ENCODE data around the gene SRGAP2B.
A peak's percentile ranks its signal among the peaks of the same experiment; 100 is the strongest.
"Not testable (repeated sequence)": the region's sequence is repeated elsewhere in the genome, so short reads cannot be mapped to it uniquely, and the experiment has no call there.

SRGAP2B gene

DNA sequence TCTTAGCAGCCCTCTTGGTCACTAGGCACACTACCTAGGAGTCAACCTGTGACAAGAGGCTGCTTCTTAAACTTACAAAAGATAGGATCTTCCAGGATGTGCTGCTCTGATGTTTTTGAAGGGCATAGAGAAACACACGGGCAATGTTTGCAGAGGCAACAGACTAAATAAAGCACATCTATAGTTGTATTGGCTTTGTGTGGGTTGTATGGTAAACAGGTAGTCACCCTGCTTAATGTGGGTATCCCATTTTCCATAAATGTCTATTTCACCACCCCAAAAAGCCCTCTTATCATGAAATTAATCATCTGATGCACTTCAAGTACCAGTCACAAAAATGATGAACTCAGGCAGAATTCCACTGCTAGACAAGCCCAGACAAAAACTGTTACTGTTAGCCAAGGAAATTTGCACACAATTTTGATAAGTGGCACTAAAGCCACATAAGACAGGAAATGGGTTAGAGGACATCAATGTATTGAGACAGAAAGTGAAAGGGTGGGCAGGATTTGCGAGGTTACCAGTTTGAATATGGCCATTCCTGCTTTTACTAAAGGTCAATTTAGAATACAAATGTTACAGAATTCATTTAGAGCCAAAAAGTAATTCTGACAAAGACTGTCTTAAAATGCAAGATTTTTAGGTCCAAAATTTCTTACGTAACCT, 205.5 kb downstream of the SRGAP2B start:
- DNase-seq, result not testable (repeated sequence)

GRCh38 chr1:144883022-144883421, 212.1 kb downstream of the SRGAP2B start:
- DNase-seq, result peak; percentile 0 to 31

GRCh38 chr1:144882343-144882742, 212.8 kb downstream of the SRGAP2B start:
- peak in 1 of 2 donors; percentile 1 for DNase-seq

DNA sequence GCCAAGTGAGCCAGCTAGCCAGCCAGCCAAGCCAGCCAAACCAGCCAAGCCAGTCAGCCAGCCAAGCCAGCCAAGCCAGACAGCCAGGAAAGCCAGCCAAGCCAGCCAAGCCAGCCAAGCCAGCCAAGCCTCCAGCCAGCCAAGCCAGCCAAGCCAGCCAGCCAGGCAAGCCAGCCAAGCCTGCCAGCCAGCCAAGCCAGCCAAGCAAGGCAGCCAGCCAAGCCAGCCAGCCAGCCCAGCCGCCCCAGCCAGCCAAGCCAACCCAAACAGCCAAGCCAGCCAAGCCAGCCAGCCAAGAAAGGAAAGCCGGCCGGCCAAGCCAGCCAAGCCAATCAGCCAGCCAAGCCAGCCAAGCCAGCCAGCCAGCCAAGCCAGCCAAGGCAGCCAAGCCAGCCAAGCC, 236.5 kb downstream of the SRGAP2B start:
- not testable (repeated sequence) for DNase-seq
